H1 (cell line): ENCODE data around the gene INPPL1. TPM values are rescaled to one million over a fixed set of nuclear protein-coding genes. Genes with fewer than 3 reads are reported as not detected.

Experiments used
- CTCF ChIA-PET: fragments of 300-600 bp; sonication (Branson Sonifier 250); formaldehyde crosslinking; loops from one replicate; lab custom pipeline; 2021; ENCODE audit not compliant: partially characterized antibody; lab: Charles Lee
- POLR2A ChIA-PET: fragments of 300-600 bp; sonication (Branson Sonifier 250); formaldehyde crosslinking; loops from one replicate; lab custom pipeline; 2021; ENCODE audit warnings: inconsistent platforms; ENCODE audit not compliant: partially characterized antibody; lab: Charles Lee
- DNase-seq, 2 experiments: peaks; one replicate each; pipeline versions ENCODE4 v3.0.0 to v3.0.0-alpha.2; 2010 to 2022; ENCODE audit warnings: low spot score in 2 of 2, low read depth in 1 of 2, mixed read lengths in 1 of 2
- FAIRE-seq: peaks from 2 replicates; lab custom pipeline; 2011; peaks lifted over from hg19 to GRCh38; lab: Jason Lieb, UNC
- H2AFZ ChIP-seq: 2 replicates; pipeline ENCODE4 v1.8.1; 2012; ENCODE audit warnings: low read length, inconsistent platforms
- H2AK5ac ChIP-seq: 2 replicates; pipeline ENCODE4 v1.6.1; 2013; ENCODE audit warnings: low read depth, low read length
- H2BK120ac ChIP-seq: replicated peaks from 2 replicates; pipeline ENCODE3; 2013; ENCODE audit warnings: low read depth, low read length, inconsistent platforms
- H2BK12ac ChIP-seq: 2 replicates; pipeline ENCODE4 v1.6.1; 2013; ENCODE audit warnings: low read depth, low read length
- H2BK15ac ChIP-seq: 2 replicates; pipeline ENCODE4 v1.6.1; 2013; ENCODE audit warnings: low read length
- H2BK20ac ChIP-seq: 2 replicates; pipeline ENCODE4 v1.6.1; 2013; ENCODE audit warnings: low read length
- H2BK5ac ChIP-seq: 2 replicates; pipeline ENCODE4 v1.6.1; 2013; ENCODE audit warnings: low read depth, low read length
- H3K14ac ChIP-seq: 2 replicates; pipeline ENCODE4 v1.6.1; 2013; ENCODE audit warnings: inconsistent platforms; ENCODE audit not compliant: insufficient read length
- H3K18ac ChIP-seq: 2 replicates; pipeline ENCODE4 v1.6.1; 2013; ENCODE audit warnings: low read length; ENCODE audit errors: extremely low read depth
- H3K23ac ChIP-seq: 2 replicates; pipeline ENCODE4 v1.6.1; 2013; ENCODE audit warnings: inconsistent platforms; ENCODE audit not compliant: insufficient read length
- H3K23me2 ChIP-seq: 2 replicates; pipeline ENCODE4 v1.6.1; 2013; ENCODE audit warnings: low read depth, low read length
- H3K27ac ChIP-seq: 2 replicates; pipeline ENCODE4 v1.6.1; 2011; ENCODE audit warnings: low read depth, low read length, inconsistent platforms
- H3K27me3 ChIP-seq, 4 experiments: replicated peaks in 1 of 4; 1 replicate in 1 of 4; 2 replicates in 3 of 4; pipeline versions ENCODE4 v1.6.1 to v1.8.1; 2011 to 2013; ENCODE audit warnings: low read length in 3 of 4, mild to moderate bottlenecking in 3 of 4, inconsistent platforms in 2 of 4, mixed read lengths in 2 of 4, moderate library complexity in 1 of 4; ENCODE audit not compliant: control insufficient read depth in 3 of 4, insufficient read depth in 3 of 4; ENCODE audit errors: extremely low read depth in 1 of 4
- H3K36me3 ChIP-seq, 4 experiments: 2 replicates each; pipeline versions ENCODE4 v1.6.1 to v1.8.1; 2011 to 2013; ENCODE audit warnings: mild to moderate bottlenecking in 4 of 4, low read length in 3 of 4, moderate library complexity in 2 of 4, control low read depth in 1 of 4, inconsistent platforms in 1 of 4; ENCODE audit not compliant: insufficient read depth in 4 of 4, control insufficient read depth in 2 of 4
- H3K4ac ChIP-seq: replicated peaks from 2 replicates; pipeline ENCODE3; 2013; ENCODE audit warnings: low read length, low read depth, mixed read lengths, inconsistent platforms; ENCODE audit not compliant: insufficient read length
- H3K4me1 ChIP-seq, 4 experiments: replicated peaks in 1 of 4; 1 replicate in 1 of 4; 2 replicates in 3 of 4; pipeline versions ENCODE4 v1.6.1 to v1.8.1; 2011 to 2013; ENCODE audit warnings: low read length in 3 of 4, inconsistent platforms in 2 of 4, mixed read lengths in 1 of 4; ENCODE audit not compliant: insufficient read depth in 4 of 4, control insufficient read depth in 3 of 4
- H3K4me2 ChIP-seq, 2 experiments: 2 replicates each; pipeline versions ENCODE4 v1.6.1 to v1.8.1; 2011 to 2013; ENCODE audit warnings: low read depth in 2 of 2, low read length in 2 of 2, control low read depth in 1 of 2, inconsistent platforms in 1 of 2, mild to moderate bottlenecking in 1 of 2; ENCODE audit not compliant: insufficient read depth in 1 of 2
- H3K4me3 ChIP-seq, 4 experiments: fragments of 200-600, 300-600 bp in 1 of 4; sonication (generic), shearing (Covaris generic), sonication (Bioruptor Twin) in 1 of 4; 2 replicates each; pipeline versions ENCODE4 v1.5.1 to v1.8.1; 2011 to 2016; ENCODE audit warnings: low read length in 4 of 4, low read depth in 3 of 4, control low read depth in 2 of 4, inconsistent platforms in 2 of 4, mild to moderate bottlenecking in 2 of 4, mixed read lengths in 1 of 4, moderate library complexity in 1 of 4; ENCODE audit not compliant: insufficient read depth in 2 of 4; ENCODE audit errors: extremely low read depth in 1 of 4
- H3K56ac ChIP-seq: replicated peaks from 2 replicates; pipeline ENCODE3; 2013; ENCODE audit warnings: low read depth, mild to moderate bottlenecking, mixed read lengths, low read length, inconsistent platforms; ENCODE audit not compliant: insufficient read length
- H3K79me1 ChIP-seq: 2 replicates; pipeline ENCODE4 v1.6.1; 2013; ENCODE audit warnings: low read depth, low read length, control low read depth
- H3K79me2 ChIP-seq, 2 experiments: 2 replicates each; pipeline versions ENCODE4 v1.6.1 to v1.8.1; 2012 to 2013; ENCODE audit warnings: low read length in 2 of 2, mild to moderate bottlenecking in 2 of 2, inconsistent platforms in 1 of 2; ENCODE audit not compliant: insufficient read depth in 2 of 2, control insufficient read depth in 1 of 2
- H3K9ac ChIP-seq, 4 experiments: replicated peaks in 1 of 4; 1 replicate in 1 of 4; 2 replicates in 3 of 4; pipeline versions ENCODE4 v1.6.1 to v1.8.1; 2011 to 2013; ENCODE audit warnings: low read depth in 3 of 4, low read length in 3 of 4, control low read depth in 2 of 4, mild to moderate bottlenecking in 2 of 4, moderate library complexity in 2 of 4, inconsistent platforms in 1 of 4; ENCODE audit errors: extremely low read depth in 1 of 4
- H3K9me3 ChIP-seq, 2 experiments: 2 replicates each; pipeline versions ENCODE4 v1.6.1 to v1.8.1; 2012 to 2013; ENCODE audit warnings: mild to moderate bottlenecking in 2 of 2, moderate library complexity in 2 of 2, control low read depth in 1 of 2, inconsistent platforms in 1 of 2, low read depth in 1 of 2, low read length in 1 of 2, mixed read lengths in 1 of 2; ENCODE audit not compliant: insufficient read depth in 2 of 2
- H4K20me1 ChIP-seq, 2 experiments: replicated peaks in 1 of 2; 2 replicates each; pipeline versions ENCODE3 to v1.8.1; 2011 to 2013; ENCODE audit warnings: inconsistent platforms in 2 of 2, low read length in 2 of 2, mild to moderate bottlenecking in 1 of 2; ENCODE audit not compliant: insufficient read depth in 2 of 2, control insufficient read depth in 1 of 2
- H4K5ac ChIP-seq: 2 replicates; pipeline ENCODE4 v1.6.1; 2013; ENCODE audit warnings: low read length, low read depth, mixed read lengths, inconsistent platforms; ENCODE audit not compliant: insufficient read length
- H4K8ac ChIP-seq: 2 replicates; pipeline ENCODE4 v1.8.0; 2013; ENCODE audit warnings: mild to moderate bottlenecking, moderate library complexity, low read length, inconsistent platforms; ENCODE audit not compliant: insufficient read depth; ENCODE audit errors: extremely low read depth
- H4K91ac ChIP-seq: replicated peaks from 2 replicates; pipeline ENCODE3; 2013; ENCODE audit warnings: low read length, mixed read lengths, inconsistent platforms; ENCODE audit not compliant: insufficient read length
- ASH2L ChIP-seq: fragments of 200-600, 300-600 bp; sonication (generic); IDR thresholded peaks from one replicate; pipeline ENCODE4 v1.7.1; 2017; ENCODE audit warnings: low read length
- CEBPB ChIP-seq: IDR thresholded peaks from 2 replicates; pipeline ENCODE4 v1.6.1; 2012; ENCODE audit warnings: low read depth, low read length
- CTCF ChIP-seq, 3 experiments: IDR thresholded peaks; 1 replicate in 2 of 3; 2 replicates in 1 of 3; pipeline versions ENCODE4 v1.5.1 to v1.6.1; 2011; ENCODE audit warnings: low read length in 3 of 3, mild to moderate bottlenecking in 3 of 3, inconsistent platforms in 2 of 3, low read depth in 1 of 3, moderate library complexity in 1 of 3; ENCODE audit not compliant: insufficient read depth in 1 of 3; ENCODE audit errors: control extremely low read depth in 1 of 3
- E2F6 ChIP-seq: IDR thresholded peaks from 2 replicates; pipeline ENCODE4 v1.6.1; 2012; ENCODE audit warnings: inconsistent platforms
- EGR1 ChIP-seq: IDR thresholded peaks from 2 replicates; pipeline ENCODE4 v1.6.1; 2011; ENCODE audit warnings: low read depth, low read length, borderline replicate concordance
- HDAC6 ChIP-seq: IDR thresholded peaks from one replicate; pipeline ENCODE4 v1.7.1; 2012; ENCODE audit warnings: low read depth, mild to moderate bottlenecking, inconsistent platforms, low read length, moderate library complexity
- MAFK ChIP-seq: IDR thresholded peaks from 2 replicates; pipeline ENCODE4 v1.6.1; 2012; ENCODE audit warnings: low read depth, mild to moderate bottlenecking, improper control_type of control experiment, low read length
- whole genome bisulfite sequencing, 2 experiments: shearing (Covaris generic) in 1 of 2; methylation state at CpG; one replicate each; pipeline versions ENCODE4 v1.1.6 to v1.1.7; 2013 to 2015; ENCODE audit warnings: low lambda C conversion rate in 2 of 2, mixed read lengths in 2 of 2, inconsistent platforms in 1 of 2, low coverage in 1 of 2, missing lambda C conversion rate in 1 of 2; ENCODE audit not compliant: insufficient replicate concordance in 2 of 2, insufficient coverage in 1 of 2, insufficient read length in 1 of 2; ENCODE audit errors: extremely low coverage in 1 of 2, missing lambda C conversion rate in 1 of 2; 5-methylcytosine and 5-hydroxymethylcytosine counted together
- polyA plus RNA-seq, 7 experiments: library from polyadenylated mRNA; depleted of rRNA in 3 of 7; stranded (reverse) in 5 of 7; unstranded in 2 of 7; fragments of >200 nt in 5 of 7; fragments of 200-250 nt in 2 of 7; gene quantifications; 1 replicate in 5 of 7; 2 replicates in 1 of 7; 4 replicates in 1 of 7; pipeline versions ENCODE4 v1.2.1 to v1.2.3, GENCODE V29; 2011 to 2013; ENCODE audit warnings: missing spikeins in 2 of 7, mixed read lengths in 2 of 7
- total RNA-seq: library from RNA; stranded (reverse); fragmentation: NEBNext Ultra II Directional; extraction: Animal tissue kit (Norgen Biotek cat#: 25700); gene quantifications from 2 replicates; pipeline ENCODE4 v1.2.1, GENCODE V29; 2021

INPPL1 gene
- total and polyA plus RNA-seq, 2 of the 8 experiments (the other 6 are each of a cell fraction or from before 2014, with no cell fraction given) = 54.5 to 79.5 TPM

GRCh38 chr11:72287293-72287692 is 62.7 kb downstream of the INPPL1 start:
- H3K36me3 ChIP-seq = no peaks in the 10 kb centered on the region
- H3K4me2 ChIP-seq = no peak overlapping the region
- no peaks in the 10 kb centered on the region for H3K4me1 ChIP-seq
- no peak overlapping the region for H2BK5ac ChIP-seq
- H3K79me1 ChIP-seq = no peaks in the 10 kb centered on the region
- H3K14ac ChIP-seq = no peak overlapping the region
- no peak overlapping the region for H2BK20ac ChIP-seq
- H3K23ac ChIP-seq = no peak overlapping the region
- CTCF ChIA-PET = interaction anchor here (1.5 to 15.3 kb wide), 4 partner anchors 10 to 143 kb away, joined by 3 to 124 read pairs (median 6); partner anchors contain the start of gene CLPB
- no peaks in the 10 kb centered on the region for H3K27me3 ChIP-seq
- no peaks in the 10 kb centered on the region for H3K79me2 ChIP-seq
- DNase-seq (peak in 1 of 2 experiments; percentile 14), FAIRE-seq (no peak)
- 92% methylated on average over 2 of the region's 2 CpGs; no CpG with 5 or more reads in 1 of the 2 experiments for WGBS, 2 experiments
- H3K9ac ChIP-seq = no peak overlapping the region
- POLR2A ChIA-PET = no interaction called here
- no peak overlapping the region for H3K18ac ChIP-seq
- H2BK15ac ChIP-seq = no peak overlapping the region
- no peaks in the 10 kb centered on the region for H3K23me2 ChIP-seq
- H4K91ac ChIP-seq = no peak overlapping the region
- no peak overlapping the region for H3K4me3 ChIP-seq
- H3K56ac ChIP-seq = no peak overlapping the region
- H2AK5ac ChIP-seq = no peak overlapping the region
- no peak overlapping the region for H2BK120ac ChIP-seq
- no peak overlapping the region for H3K4ac ChIP-seq
- no peak overlapping the region for H3K27ac ChIP-seq
- H2AFZ ChIP-seq = no peak overlapping the region
- no peaks in the 10 kb centered on the region for H3K9me3 ChIP-seq
- H2BK12ac ChIP-seq = no peak overlapping the region
- H4K8ac ChIP-seq = no peak overlapping the region
- no peaks in the 10 kb centered on the region for H4K20me1 ChIP-seq
- H4K5ac ChIP-seq = no peak overlapping the region
- TF ChIP-seq HDAC6 (no peak), MAFK (no peak), CTCF (IDR thresholded peaks at IDR 0.05; ENCODE audit: control extremely low read depth in 1 of 3, insufficient read depth in 1 of 3, low read depth in 1 of 3, low read length in 3 of 3) (no peak), CEBPB (no peak), EGR1 (no peak), E2F6 (no peak), ASH2L (no peak)
